LNCAP (cell line): ENCODE data around the gene GET3.

Source experiments
- CTCF ChIP-seq: fragments of 450-650 bp; IDR thresholded peaks from 2 replicates; pipeline ENCODE4 v1.5.1; 2017; ENCODE audit warnings: mild to moderate bottlenecking

The GET3 gene

GRCh38 chr19:12721656-12722565 lies 15.4 kb upstream of the GET3 start:
- TF ChIP-seq CTCF, result no peak

DNA sequence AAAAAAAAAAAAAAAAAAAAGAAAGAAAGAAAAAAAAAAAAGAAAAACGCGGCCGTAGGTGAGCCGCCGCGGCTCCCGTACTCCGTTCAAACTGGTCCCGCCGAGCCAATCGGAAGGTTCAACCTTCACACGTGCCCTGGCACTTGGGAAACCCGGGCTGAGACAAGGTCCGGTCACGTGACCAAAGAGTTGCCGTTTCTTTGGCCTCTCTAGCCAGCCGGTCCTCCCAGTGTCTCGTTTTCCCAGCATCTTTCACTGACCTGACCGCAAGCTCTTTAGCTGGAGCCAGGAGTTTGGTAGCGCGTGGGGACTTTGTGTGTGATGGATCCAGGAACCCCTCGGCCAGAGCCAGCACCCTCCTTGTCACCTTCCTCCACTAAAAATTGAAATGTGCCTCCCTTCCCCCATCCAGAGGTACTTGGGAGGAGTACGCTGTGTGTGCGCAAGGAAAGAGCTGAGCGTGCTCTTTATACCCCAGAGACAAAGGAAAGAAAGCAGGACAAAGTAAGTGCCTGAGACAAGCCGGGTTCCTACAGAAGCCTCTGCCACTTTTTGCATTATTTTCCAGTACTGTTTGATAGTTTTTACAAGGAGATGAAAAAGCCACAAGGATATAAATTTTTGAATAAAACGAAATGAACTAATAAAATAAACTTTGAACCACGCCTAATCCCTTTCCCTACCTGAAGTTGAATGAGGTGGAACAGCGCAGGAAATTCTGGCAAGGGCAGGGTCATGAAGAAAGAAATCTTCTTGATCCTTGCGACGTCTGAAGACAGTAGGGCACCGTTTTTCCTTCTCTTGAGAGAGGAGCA lies 14.5 kb upstream of the GET3 start:
- no peak for TF ChIP-seq CTCF

GRCh38 chr19:12723381-12723640 lies 14.0 kb upstream of the GET3 start:
- no peak for TF ChIP-seq CTCF

GRCh38 chr19:12723641-12724426 lies 13.5 kb upstream of the GET3 start, which contains the start of gene TNPO2:
TNPO2 (minus strand) TSS chr19:12723932; CDS start chr19:12720977, 2,955 bp downstream.
- TF ChIP-seq CTCF, result no peak

GRCh38 chr19:12726988-12727316 lies 10.3 kb upstream of the GET3 start:
- no peak for TF ChIP-seq CTCF

- no peak for TF ChIP-seq CTCF
Observed at GRCh38 chr19:12727745-12728433, 9.4 kb upstream of the GET3 start.

DNA sequence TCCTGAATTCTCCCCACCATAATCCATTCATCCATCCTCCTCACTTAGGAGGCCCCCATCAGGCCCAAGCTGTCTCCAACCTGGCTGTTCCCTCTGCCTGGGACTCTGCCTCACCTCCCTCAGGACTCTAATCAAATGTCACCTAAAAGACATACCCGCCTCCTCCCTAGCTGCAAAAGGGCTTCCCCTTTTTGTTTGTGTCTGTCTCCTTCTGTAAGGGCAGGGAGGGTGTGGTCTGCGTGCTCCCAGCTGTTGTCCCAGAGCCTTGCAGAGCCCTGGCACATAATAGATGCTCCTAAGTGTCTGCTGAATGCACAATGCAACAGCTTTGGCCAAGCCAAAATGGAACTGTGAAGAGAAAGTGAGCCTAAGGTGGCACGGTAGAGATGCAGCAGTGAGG lies 7.2 kb upstream of the GET3 start:
- TF ChIP-seq CTCF, result no peak
